Esophagus mucosa (tissue), 1 donor: ENCODE data around the gene HELZ2. TPM values are rescaled to one million over a fixed set of nuclear protein-coding genes. Genes with fewer than 3 reads are reported as not detected.

Source experiments
- ATAC-seq: fragments of 200-7000 bp; cut with Tn5 transposase; one replicate; pipeline ENCODE4 v1.9.1; 2020
- total RNA-seq: library from RNA; stranded (reverse); gene quantifications from one replicate; pipeline ENCODE4 v1.2.4, GENCODE V29; 2023
- donor health status: DM: yes; HTN: yes; CAD: no.

HELZ2 gene
- total RNA-seq, 1 donor from 2014 or later, result 32.0 TPM

DNA sequence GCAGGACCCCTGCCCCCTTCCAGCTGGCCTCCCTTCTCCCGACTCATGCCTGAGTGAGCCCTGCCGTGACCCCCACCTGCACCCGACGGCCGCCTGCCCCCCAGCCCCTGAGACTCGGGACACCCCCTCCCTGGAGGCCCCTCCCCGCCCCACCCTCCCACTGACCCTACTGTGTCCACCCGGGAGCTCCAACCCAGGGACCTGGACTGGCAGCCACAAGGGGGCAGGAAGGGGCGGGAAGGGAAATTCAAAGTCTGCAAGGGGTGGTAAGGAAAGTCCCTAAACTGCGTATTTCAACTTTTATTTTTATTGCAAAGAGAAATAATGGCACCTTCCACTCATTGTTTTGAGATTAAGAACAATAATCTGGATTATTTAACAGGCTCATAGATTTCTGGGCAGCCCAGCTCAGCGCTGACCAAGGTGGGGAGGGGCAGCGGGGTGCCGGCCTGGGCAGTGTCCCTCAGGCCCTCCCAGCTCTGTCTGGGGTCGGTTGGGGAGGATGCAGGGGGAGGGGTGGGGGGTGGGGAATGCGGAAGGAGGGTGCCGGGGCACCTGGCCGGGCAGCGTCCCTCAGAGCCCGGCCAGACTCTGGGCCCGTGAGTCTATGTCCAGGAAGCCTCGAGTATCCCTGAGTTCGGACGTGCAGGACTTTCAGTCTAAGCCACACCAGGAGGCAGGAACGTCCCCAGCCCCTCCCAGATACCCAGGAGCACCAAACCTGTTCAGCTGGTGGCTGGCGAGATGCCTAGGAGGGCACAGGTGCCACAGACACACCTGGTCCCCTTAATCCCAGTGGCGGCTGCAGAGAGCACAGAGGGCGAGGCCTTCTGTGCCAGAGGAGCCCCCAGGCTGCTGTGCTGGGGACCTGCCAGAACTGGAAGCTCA lies 35.6 kb downstream of the HELZ2 start:
- peak; percentile 34 for ATAC-seq

DNA sequence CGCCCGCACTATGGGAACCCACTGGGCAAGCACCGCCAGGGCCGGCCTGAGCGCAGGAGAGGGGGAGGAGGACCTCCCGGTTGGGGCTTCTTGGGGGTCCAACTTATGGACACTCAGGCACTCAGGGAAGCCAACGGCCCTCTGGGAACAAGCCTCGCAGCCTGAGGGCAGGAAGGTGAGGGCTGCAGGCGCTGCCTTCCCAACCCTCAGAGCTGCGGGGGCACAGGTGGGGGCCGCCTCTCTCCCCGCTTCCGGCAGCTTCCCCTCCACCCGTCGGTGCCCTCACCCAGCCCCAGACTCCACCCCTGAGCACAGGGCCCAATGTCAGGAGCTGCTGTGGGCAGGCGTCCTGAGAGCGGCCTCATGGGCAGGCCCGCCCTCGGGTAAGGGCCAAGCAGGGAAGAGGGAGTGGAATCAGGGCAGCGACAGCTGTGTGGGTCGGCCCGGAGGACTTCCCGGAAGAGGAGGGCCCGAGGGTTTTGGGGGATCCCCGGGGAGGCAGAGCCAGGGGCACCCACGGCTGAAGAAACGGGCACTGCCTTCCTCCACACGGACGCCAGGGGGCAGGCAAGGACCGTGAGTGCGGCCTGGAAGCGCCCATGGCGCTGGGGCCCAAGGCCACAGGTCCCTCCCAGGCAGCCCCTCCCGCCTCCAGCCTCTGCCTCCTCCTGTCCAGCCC lies 36.4 kb downstream of the HELZ2 start:
- ATAC-seq, result peak; percentile 73

GRCh38 chr20:63536997-63537524 lies 37.0 kb downstream of the HELZ2 start, which contains the start of gene PTK6:
Gene PTK6, minus strand, starts transcription at chr20:63537376. Its CDS starts 62 bp downstream, at chr20:63537314.
- ATAC-seq, result peak; percentile 48

DNA sequence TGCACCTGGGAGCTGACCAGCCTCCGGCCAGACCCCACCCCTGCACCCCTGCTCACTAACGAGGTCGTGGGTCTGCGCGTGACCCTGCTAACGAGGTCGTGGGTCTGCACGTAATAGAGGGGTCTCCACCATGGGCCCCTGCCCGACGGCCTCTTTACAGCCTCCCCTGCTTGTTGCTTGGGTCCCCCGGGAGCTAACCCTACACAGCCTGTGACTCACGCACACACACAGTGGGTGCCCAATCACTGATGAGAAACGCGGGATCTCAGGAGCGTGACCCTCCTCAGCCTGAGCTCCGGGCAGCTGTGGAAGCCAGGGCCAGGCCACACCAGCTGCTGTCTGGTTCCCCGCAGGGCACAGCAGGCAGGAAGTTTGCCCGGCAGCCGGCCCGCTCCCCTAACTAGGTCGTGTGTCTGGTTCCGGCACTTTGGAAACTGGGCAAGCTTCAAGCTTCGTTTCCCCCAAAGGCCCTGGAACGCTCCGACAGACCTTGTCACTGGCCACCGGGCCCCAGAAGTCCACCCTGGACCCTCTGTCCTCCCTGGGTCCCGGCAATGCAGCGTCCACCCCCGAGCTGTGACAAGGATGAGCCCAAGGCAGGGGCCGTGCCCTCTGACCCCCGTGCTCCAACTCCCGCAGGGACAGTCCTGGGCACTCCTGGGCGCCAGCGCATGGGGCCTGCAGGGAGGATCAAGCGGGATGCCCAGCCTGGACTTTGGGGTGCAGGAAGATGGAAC lies 37.6 kb downstream of the HELZ2 start:
- peak; percentile 3 for ATAC-seq

DNA sequence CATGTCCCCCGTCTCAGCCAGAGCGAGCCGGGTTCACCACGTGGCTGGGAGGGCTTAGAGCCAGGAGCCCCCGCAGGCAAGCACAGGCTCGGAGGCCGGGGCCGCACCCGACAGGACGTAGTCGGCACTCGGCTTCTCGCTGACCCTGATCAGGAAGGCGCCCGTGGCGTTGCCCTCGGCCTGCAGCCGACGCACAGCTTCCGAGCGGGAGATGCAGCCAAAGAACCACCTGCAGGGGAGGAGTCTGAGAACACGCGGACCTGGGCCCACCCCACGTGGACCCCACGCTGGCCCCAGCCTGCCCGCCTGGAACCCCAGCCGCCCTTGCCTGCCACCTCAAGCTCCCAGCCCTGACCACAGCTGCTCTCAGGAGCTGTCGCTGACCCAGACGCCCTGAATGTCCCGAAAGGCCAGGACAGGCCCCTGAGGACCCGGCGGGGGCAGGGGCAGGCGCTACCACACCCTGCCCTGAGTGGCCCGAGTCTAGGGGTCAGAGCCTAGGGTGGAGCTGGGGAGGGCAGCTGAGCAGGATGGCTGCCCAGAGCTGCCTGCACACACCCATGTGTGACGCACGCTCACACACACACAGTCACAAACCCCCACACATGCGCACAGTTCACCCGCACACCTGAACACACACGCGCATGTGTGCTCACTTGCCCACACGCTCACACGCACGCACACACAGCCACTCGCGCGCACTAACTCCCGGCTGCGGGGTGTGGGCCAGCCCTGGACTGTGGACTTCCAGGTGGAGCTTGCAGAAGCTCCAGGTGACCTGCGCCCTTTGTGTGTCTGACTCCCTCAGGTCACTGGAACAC lies 39.0 kb downstream of the HELZ2 start:
- peak; percentile 56 for ATAC-seq

DNA sequence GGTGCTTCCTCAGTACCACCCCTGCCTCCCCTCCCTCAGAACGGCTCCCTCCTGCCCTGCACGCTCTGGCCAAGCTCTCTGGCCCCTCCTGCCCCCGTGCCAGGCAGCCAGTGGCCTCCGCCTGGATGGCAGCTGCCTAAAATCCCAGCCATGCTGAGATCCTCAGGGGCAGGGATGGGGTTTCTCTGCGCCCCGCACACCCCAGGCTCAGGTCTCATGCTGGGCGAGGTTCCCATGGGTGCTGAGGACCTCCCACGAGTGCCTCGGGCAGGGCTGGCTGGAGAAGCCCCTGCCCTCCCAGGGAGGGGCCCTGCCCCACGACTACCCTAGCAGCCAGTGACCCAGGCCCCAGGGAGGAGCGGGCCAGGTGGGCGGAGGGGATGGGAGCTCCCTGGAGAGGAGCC lies 39.6 kb downstream of the HELZ2 start:
- no peak for ATAC-seq

GRCh38 chr20:63533871-63534393 lies 40.1 kb downstream of the HELZ2 start:
- ATAC-seq, result peak; percentile 40

- no peak for ATAC-seq
Observed at GRCh38 chr20:63533388-63533787, 40.7 kb downstream of the HELZ2 start.

GRCh38 chr20:63532449-63532971 lies 41.5 kb downstream of the HELZ2 start:
- ATAC-seq, result no peak

GRCh38 chr20:63531686-63532448 lies 42.2 kb downstream of the HELZ2 start:
- no peak for ATAC-seq

DNA sequence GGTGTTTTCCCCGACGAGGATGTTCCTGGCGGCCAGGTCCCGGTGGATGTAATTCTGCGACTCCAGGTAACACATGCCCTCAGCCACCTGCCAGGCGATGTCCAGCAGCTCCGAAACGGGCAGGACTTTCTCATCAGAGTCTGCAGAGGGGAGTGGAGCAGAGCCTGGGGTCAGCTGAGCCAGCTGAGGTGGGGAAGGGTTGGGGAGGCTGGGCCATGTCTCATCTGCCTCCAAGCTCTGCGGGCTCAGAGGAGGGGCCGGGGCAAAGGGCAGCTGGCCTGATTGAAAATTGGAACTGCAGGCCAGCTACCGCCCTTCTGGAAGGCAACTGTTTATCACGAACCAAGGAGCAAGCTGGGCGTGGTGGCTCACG lies 43.3 kb downstream of the HELZ2 start:
- ATAC-seq, result no peak

DNA sequence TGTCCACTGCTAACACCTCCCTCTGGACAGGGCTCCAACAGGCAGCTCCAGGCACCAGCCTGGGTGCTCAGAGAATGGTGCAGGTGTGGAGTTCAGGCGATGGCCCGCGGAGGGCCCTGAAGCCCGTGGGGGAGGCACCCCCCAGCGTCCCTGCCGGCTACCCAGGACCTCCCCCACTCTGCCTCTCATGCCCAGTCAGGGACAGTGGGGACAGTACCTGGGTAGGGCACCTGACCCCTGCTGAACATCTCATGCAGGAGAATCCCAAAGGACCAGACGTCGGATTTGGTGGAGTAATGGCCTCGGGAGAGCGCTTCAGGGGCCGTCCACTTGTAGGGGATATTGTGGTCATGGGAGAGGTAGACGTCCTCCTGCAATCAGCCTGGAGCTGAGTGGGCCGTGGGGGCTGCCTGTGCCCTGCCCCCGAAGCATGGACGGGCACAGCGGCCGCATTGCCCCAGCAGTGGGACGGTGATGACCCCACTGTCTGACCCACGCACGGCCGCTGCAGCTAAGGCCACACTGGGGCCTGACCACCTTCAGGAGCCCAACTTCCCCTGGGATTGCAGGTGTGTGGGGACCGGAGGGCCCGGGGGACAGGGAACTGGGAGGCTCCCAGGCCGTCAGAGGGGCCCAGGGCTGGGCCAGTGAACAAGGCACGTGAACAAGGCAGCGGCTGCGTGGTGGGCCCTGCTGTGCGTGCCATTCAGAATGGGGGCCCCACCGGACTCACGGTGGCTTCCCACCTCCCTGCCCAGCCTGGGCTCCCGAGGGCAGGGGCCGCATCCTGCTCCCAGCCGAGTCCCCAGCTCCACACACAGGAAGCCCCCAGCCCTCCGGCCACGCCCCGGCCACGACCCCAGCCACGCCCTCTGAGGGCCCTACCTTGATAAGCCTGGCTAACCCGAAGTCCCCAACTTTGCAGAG lies 43.9 kb downstream of the HELZ2 start:
- no peak for ATAC-seq

DNA sequence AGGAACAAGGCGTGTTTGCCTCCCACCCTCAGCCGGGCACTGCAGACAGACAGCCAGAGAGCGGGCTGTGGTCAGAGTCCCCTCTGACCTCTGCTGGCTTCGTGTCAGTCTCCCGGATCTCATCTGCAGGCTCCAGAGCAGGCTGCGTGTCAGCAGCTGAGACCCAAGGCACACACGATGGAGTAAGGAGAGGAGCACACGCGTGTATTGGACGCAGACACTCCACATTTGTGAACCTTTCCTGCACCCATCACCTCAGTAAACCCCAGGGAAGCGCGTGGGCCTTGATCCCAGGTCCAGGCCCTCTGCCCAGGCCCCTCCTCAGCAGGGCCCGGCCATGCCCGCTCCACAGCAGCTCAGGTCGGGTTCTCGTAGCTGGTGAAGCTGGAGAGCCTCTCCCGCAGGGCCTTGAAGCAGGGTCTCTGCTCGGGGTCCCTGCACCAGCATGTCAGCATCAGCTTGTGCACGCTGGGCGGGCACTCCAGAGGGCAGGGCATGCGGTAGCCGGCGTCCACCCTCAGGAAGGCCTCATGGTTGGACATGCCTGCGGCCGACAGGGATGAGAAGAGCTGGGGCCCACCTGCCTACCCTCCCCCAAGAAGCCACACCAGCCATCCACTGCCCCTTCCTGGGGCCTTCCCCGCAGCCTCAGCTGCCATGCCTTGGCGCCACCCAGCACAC lies 44.7 kb downstream of the HELZ2 start:
- ATAC-seq, result no peak

DNA sequence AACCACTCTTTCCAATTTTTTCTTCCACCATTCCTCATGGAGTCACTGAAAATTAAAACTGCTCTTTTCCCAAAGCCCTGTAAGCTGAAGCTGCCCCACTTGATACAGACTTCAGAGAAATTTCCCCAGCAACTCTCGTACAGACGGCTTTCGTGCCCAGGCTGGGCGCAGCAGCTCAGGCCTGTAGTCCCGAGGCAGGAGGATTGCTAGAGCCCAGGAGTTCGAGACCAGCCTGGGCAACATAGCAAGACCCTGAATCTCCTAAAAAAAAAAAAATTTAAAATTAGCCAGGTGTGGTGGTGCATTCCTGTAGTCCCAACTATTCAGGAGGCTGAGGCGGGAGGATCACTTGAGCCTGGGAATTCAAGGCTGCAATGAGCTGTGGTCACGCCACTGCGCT lies 46.9 kb downstream of the HELZ2 start:
- ATAC-seq, result no peak

DNA sequence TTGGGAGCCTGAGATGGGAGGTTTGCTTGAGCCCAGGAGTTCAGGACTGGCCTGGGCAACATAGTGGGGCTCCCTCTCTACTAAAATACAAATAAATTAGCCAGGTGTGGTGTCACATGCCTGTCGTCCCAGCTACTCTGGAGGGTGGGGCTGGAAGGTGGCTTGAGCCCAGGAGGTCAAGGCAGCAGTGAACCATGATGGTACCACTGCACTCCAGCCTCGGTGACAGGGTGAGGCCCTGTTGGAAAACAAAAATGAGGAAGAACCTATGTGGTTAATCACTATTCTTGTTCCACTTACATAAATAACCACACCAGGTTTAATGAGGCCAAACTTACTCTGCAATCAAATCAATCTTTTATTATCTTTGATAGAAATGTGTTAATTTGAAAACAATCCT lies 48.1 kb downstream of the HELZ2 start:
- ATAC-seq, result peak; percentile 21

- ATAC-seq, result no peak
Observed at GRCh38 chr20:63525185-63525584, 48.9 kb downstream of the HELZ2 start.
